NCI-H460 (cell line): Measurements from ENCODE around the gene NOP16. TPM values are rescaled to one million over a fixed set of nuclear protein-coding genes. Genes with fewer than 3 reads are reported as not detected.

Source experiments
- DNase-seq: peaks from one replicate; pipeline ENCODE4 v3.0.0-alpha.2; 2016; ENCODE audit warnings: low read depth; ENCODE audit errors: extremely low read depth
- polyA plus RNA-seq: library from polyadenylated mRNA; depleted of rRNA; stranded (reverse); fragments of >200 nt; gene quantifications from 2 replicates; pipeline ENCODE4 v1.2.3, GENCODE V29; 2014; cell fraction: nucleus; rRNA removed
- total RNA-seq: library from RNA; depleted of rRNA; stranded (reverse); fragments of >200 nt; shearing (Covaris generic); gene quantifications from 2 replicates; pipeline ENCODE4 v1.2.3, GENCODE V29; 2014; rRNA removed

NOP16 gene, protein sequence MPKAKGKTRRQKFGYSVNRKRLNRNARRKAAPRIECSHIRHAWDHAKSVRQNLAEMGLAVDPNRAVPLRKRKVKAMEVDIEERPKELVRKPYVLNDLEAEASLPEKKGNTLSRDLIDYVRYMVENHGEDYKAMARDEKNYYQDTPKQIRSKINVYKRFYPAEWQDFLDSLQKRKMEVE
- 40.8 and 49.4 TPM in 2 replicates for total RNA-seq
- 93.6 and 96.7 TPM in 2 replicates for polyA plus RNA-seq

- DNase-seq, result peak; percentile 99
Measured at GRCh38 chr5:176388444-176389134, at the start of gene NOP16, which contains the start of gene HIGD2A. Gene NOP16 (minus strand): TSS chr5:176388598. CDS start chr5:176388539, 59 bp downstream. Gene HIGD2A (plus strand): TSS chr5:176388751. CDS start chr5:176388820, 69 bp downstream.

- DNase-seq, result no peak
Measured at GRCh38 chr5:176436656-176437055, 48.3 kb upstream of the NOP16 start.

- DNase-seq, result no peak
Measured at GRCh38 chr5:176432707-176433106, 44.3 kb upstream of the NOP16 start.

- DNase-seq, result no peak
Measured at GRCh38 chr5:176429972-176430371, 41.6 kb upstream of the NOP16 start.

- DNase-seq, result no peak
Measured at GRCh38 chr5:176427971-176428370, 39.6 kb upstream of the NOP16 start.

GRCh38 chr5:176426876-176427275 is 38.5 kb upstream of the NOP16 start:
- DNase-seq, result no peak

DNA sequence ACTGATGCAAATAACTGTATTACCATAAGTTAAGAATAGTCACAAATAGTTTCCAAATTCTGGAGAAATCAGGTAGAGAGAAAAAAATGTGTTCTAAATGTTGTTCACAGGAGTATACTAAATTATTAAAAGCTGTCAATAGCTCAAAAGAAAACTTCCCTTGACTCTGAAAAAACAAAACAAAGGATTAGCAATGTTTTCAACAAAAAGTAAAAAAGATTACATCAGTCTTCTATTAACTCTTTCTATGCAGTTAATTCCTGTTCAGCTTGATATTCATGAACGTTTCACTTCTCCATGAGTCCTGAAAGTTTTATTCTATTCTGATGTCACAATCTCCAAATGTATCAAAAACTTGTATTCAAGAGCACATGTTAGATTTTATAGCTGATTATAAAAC is 37.4 kb upstream of the NOP16 start:
- no peak for DNase-seq

GRCh38 chr5:176425138-176425537 is 36.7 kb upstream of the NOP16 start:
- DNase-seq, result no peak

DNA sequence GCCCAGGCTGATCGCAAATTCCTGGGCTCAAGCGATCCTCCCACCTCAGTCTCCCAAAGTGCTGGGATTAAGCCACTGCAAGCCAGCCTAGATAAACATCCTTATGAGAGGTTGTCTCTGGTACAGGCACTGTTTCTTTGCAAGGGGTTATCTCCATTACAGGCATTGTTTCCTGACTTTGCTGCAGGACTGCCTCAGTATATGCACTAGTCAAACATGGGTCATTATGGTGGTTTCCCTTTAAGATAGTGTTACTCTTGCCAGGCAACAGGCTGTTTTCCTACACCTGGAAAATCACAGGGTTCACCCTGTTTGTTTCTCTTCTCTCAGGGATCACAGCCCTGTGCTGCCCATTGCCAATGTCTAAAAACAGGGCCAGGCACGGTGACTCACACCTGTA is 35.8 kb upstream of the NOP16 start:
- no peak for DNase-seq

GRCh38 chr5:176420972-176421544 is 32.7 kb upstream of the NOP16 start:
- DNase-seq, result no peak

DNA sequence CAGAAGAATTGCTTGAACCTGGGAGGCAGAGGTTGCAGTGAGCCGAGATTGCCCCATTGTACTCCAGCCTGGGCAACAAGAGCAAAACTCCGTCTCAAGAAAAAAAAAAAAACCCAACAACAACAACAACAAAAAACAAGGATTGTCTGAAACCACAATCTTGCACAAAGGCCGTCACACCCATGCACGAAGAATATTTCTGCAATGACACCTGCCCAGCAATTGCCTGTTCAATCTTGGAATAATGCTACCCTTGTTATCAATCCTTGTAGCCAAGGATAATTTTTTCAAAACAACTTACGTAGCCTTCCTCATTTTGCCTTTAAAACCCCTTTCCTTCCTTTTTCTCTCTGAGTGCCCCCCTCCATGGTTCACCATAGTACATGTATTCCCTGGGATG is 31.7 kb upstream of the NOP16 start:
- no peak for DNase-seq

DNA sequence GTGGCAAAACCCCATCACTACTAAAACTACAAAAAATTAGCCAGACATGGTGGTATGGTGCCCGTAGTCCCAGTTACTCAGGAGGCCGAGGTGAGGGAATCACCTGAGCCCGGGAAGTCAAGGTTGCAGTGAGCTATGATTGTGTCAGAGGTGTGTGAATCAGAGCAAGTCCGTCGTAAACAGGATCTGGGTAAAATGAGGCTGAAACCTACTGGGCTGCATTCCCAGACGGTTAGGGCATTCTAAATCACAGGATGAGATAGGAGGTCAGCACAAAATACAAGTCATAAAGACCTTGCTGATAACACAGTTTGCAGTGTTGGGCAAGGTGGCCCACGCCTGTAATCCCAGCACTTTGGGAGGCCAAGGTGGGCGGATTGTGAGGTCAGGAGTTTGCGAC is 29.9 kb upstream of the NOP16 start:
- DNase-seq, result no peak

DNA sequence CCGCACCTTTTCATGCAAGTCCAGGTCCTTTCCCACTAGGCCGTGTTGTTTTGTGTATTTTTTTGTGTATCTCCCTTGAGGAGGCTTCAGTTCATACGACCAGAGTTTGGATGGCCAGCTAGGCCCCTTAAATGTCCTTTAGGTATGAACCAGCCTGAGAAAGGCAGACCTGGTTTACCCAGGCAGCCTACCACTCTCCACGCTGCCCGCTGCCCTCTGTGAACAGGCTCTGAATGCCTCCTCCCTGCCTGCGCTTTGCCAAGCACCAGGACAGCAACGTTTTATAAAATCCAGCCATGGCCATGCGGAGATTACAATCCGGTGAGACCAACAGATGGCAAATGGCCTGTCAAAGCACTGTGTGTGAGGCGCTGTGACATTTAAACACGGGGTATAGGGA is 28.6 kb upstream of the NOP16 start:
- DNase-seq, result no peak

DNA sequence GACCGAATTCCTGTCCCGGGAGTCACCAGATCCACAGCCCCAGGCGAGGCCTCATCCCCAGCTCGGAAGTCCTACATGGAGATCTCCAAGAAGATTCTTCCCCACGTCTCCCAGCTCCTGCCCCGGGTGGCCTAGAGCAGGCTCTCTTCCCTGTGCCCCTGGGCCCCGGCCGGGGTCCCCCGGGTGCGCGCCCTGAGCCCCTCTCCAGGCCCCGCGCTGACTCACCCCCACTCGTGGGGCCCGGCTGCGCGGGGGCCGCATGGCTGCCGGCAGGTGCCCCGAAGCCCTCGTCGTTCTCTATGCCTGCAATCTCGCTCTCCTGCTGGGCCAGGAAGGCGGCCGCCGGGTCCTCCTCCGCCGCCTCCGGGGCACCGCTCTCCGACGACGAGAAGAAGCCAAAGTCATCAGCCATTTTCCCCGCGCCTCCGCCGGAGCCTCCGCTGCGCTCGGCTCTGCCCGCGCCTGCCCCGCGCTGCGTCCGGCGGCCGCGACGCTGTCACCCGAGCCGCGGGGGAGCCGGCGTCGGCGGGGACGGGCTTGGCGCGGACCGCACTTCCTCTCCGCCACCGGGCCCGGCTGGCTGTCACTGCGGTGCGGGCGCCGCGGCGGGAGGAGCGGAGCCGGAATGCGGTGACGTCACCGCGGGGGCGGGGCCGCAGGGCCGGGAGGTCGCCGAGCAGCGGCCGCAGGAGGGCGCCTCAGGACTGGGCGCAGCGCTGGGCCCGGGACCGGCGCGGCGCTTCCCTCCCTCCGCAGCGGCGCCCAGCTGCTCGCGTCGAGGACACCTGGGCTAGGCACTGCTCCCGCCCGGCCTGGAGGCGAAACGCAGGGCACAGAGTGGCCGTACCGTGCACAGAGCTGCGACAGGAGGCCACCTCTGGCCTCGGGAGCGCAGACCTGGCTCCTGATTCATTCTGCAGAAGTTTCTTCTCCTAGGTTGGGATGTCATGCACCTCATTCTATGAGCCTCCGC is 27.8 kb upstream of the NOP16 start, which contains the start of gene CLTB:
TSS of gene CLTB (minus strand) at position 588 of the 973 bp plus-strand sequence. CDS start at position 412, 176 bp downstream.
- peak; percentile 77 for DNase-seq

GRCh38 chr5:176415240-176415951 is 27.0 kb upstream of the NOP16 start:
- no peak for DNase-seq

DNA sequence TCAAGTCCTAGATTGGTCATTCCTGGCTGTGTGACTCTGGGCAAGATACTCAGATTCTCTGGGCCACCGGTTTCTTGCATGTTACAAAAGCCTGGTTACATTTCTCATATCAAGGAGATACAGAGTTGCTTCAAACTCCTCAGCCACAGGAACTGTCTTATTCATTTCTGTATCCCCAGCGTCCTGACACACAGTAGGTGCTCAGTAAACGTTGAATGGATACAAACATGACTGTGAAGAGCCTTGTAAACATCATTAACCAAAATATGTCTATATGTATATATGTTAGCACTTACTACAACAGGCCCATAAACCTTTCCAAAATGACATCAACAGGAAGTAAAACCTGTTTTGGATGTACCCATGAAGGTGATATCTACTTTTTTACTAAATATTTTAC is 26.3 kb upstream of the NOP16 start:
- no peak for DNase-seq

GRCh38 chr5:176413709-176414191 is 25.4 kb upstream of the NOP16 start:
- no peak for DNase-seq

DNA sequence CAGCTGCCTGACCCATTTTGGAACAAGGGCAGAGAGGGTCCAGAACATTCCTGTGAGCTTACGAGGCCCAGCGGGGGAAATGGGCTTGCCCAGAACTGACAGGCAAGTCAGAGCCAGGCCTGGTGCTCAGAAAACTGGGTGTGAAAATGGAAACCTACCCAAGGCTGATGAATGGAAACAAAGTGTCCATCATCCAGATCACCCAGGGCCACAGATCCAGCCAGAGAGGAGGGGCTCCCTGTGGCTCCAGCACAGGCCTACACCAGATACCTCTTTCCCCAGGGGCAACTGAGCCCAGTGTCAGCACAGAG is 24.8 kb upstream of the NOP16 start:
- no peak for DNase-seq

GRCh38 chr5:176412517-176413254 is 24.3 kb upstream of the NOP16 start:
- DNase-seq, result no peak
